Esophagus squamous epithelium (tissue), 5 donors: ENCODE measurements around the gene ACAT2. TPM values are rescaled to one million over a fixed set of nuclear protein-coding genes. Genes with fewer than 3 reads are reported as not detected.
"Not testable (repeated sequence)": the region's sequence is repeated elsewhere in the genome, so short reads cannot be mapped to it uniquely, and the experiment has no call there.

ENCODE experiments used
- DNase-seq: peaks from one replicate; lab custom pipeline; 2025; lab: John Stamatoyannopoulos, UW
- H3K27ac ChIP-seq, 4 donors: fragments of 200-600 bp; sonication (generic); one replicate each; pipeline ENCODE4 v1.5.1; 2016 to 2019; ENCODE audit warnings: mild to moderate bottlenecking in 1 of 4
- H3K27me3 ChIP-seq, 4 donors: fragments of 200-600 bp; sonication (generic); 1 replicate in 3 of 4; 2 replicates in 1 of 4; pipeline versions ENCODE4 v1.5.1 to v1.6.0; 2017 to 2021; ENCODE audit warnings: antibody characterized with exemption in 1 of 4
- H3K36me3 ChIP-seq, 3 donors: fragments of 200-600 bp; sonication (generic); one replicate each; pipeline ENCODE4 v1.5.1; 2016 to 2019
- H3K4me1 ChIP-seq, 3 donors: fragments of 200-600 bp; sonication (generic); one replicate each; pipeline ENCODE4 v1.5.1; 2017 to 2019
- H3K4me3 ChIP-seq, 4 donors: fragments of 200-600 bp; sonication (generic); 1 replicate in 3 of 4; 2 replicates in 1 of 4; pipeline ENCODE4 v1.5.1; 2016 to 2019; ENCODE audit warnings: mild to moderate bottlenecking in 2 of 4, moderate library complexity in 1 of 4
- H3K9me3 ChIP-seq, 3 donors: fragments of 200-600 bp; sonication (generic); one replicate each; pipeline ENCODE4 v1.5.1; 2016 to 2019
- POLR2A ChIP-seq, 4 donors: fragments of 450-650 bp; IDR thresholded peaks; one replicate each; pipeline ENCODE4 v1.6.1; 2017; ENCODE audit warnings: antibody characterized with exemption in 4 of 4, mild to moderate bottlenecking in 4 of 4, moderate library complexity in 3 of 4
- WGBS, 2 donors: methylation state at CpG; one replicate each; pipeline ENCODE4 v1.1.5; 2018; 5-methylcytosine and 5-hydroxymethylcytosine counted together
- intact Hi-C: fragments of 100-400 bp; cut with DNase I; formaldehyde crosslinking; loops from one replicate; pipeline ENCODE4 v1.15.0; 2022
- total RNA-seq, 4 donors: library from RNA; depleted of rRNA; stranded (reverse); fragments of >200 nt; gene quantifications; one replicate each; pipeline ENCODE4 v1.1.0, GENCODE V29; 2016
- TF ChIP-seq, protein P1 (sequence below), 6 experiments: fragments of 450-650 bp in 4 of 6; fragments of 200-600 bp in 2 of 6; sonication (generic) in 2 of 6; IDR thresholded peaks; one replicate each; pipeline ENCODE4 v1.5.1; 2016 to 2019; ENCODE audit warnings: antibody characterized with exemption in 6 of 6, mild to moderate bottlenecking in 4 of 6, moderate library complexity in 4 of 6
- donor health status: DM: yes; HTN: yes; CAD: no.

ACAT2 gene
- total RNA-seq, 4 donors from 2014 or later, result 24.9 to 56.8 (median 40.8) TPM

DNA sequence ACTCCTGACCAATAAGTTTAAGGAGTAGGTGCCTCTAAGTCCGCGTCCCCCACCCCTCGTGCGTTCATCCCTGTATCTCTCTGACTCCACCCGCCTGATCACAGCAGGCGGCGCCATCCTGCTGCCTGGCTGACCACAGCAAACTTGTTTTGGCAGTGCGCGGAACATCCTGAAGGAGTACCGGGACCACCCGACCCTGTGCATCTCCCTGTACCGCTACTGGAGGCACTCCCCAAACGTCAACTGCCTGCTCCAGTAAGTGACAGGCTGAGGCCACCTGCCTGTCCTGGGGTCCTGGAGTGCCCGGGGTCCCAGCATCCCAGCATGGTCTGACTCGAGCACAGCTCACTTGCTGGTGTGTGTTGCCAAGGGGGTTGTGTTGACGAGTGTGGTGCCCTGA lies 57.3 kb downstream of the ACAT2 start:
- WGBS, 2 donors, result 100% methylated on average over 2 to 3 of the region's 16 CpGs
- H3K27me3 ChIP-seq, result peaks cover 0 to 9% (median 0%) of the 10 kb centered on the region in 4 donors
- DNase-seq, result no peak
- no peak overlapping the region for H3K4me3 ChIP-seq
- TF ChIP-seq POLR2A (IDR thresholded peaks at IDR 0.05), result no peak
- TF ChIP-seq, protein P1, sequence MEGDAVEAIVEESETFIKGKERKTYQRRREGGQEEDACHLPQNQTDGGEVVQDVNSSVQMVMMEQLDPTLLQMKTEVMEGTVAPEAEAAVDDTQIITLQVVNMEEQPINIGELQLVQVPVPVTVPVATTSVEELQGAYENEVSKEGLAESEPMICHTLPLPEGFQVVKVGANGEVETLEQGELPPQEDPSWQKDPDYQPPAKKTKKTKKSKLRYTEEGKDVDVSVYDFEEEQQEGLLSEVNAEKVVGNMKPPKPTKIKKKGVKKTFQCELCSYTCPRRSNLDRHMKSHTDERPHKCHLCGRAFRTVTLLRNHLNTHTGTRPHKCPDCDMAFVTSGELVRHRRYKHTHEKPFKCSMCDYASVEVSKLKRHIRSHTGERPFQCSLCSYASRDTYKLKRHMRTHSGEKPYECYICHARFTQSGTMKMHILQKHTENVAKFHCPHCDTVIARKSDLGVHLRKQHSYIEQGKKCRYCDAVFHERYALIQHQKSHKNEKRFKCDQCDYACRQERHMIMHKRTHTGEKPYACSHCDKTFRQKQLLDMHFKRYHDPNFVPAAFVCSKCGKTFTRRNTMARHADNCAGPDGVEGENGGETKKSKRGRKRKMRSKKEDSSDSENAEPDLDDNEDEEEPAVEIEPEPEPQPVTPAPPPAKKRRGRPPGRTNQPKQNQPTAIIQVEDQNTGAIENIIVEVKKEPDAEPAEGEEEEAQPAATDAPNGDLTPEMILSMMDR (IDR thresholded peaks at IDR 0.05), result no peak
- no peaks in the 10 kb centered on the region for H3K9me3 ChIP-seq
- H3K27ac ChIP-seq, result no peak overlapping the region
- H3K4me1 ChIP-seq, result no peaks in the 10 kb centered on the region
- intact Hi-C loops, result no loop called here
- no peaks in the 10 kb centered on the region for H3K36me3 ChIP-seq

DNA sequence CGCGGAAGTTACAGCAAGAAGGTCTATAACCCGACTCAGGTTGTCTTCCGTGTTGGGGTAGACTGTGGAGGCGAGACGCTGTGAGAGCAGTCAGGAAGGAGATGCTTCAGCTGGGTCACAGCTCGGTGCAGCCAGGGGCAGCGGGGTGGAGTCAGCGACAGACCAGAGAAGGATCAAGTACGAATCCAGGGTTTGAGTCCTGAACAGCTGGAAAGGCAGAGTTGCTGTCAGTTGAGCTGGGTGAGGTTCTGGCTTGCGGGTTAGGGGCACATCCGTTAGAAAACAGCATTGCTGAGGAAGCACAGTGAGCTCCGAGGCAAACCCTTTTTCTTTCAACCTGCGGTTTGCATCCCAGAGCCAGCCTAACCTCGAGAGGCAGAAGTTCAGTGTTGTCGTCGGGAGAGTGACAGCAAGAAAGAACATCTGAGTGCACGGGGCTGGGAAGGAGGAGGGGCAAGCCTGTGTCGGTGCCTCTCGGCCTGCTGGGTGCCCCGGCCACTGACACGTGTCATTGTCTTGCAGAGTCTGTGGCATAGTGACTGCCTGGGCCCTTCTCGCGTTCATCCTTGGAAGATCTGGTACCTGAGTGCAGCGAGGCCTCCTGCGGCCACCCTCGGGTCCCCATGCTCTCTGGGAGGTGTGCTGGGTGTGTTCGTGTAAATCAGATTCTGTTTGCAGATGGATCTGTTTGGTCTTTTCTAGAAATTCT lies 58.2 kb downstream of the ACAT2 start:
- Histone ChIP-seq H3K4me1 (no peaks in the 10 kb centered on the region), H3K36me3 (no peaks in the 10 kb centered on the region), H3K27me3 (peaks cover 0 to 9% (median 0%) of the 10 kb centered on the region in 4 donors), H3K27ac (no peak overlapping the region), H3K4me3 (no peak overlapping the region), H3K9me3 (no peaks in the 10 kb centered on the region)
- DNase-seq, result no peak
- 54 to 82% methylated on average over 18 to 20 of the region's 28 CpGs for WGBS, 2 donors
- TF ChIP-seq, protein P1 (IDR thresholded peaks at IDR 0.05), result no peak
- TF ChIP-seq POLR2A (IDR thresholded peaks at IDR 0.05), result no peak
- intact Hi-C loops, result no loop called here

DNA sequence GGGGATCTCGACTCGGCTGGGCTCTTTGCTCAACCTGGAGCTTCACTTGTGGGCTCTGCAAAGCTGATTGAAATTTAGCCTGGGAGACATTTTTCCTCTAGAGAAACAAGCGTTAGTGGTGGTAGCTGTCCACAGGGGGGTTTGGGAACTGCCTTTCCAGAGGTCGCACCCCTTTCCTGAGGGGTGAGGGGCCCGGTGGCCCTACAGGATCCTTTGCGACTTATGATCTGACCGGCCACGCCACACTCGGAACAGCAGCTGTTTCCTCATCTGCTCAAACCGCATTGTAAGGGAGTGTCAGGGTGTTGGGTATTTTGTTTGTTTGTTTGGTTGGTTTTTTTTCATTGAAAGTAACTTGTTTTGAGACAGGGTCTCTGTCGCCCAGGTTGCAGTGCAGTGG lies 59.3 kb downstream of the ACAT2 start:
- intact Hi-C loops, result no loop called here
- TF ChIP-seq, protein P1 (IDR thresholded peaks at IDR 0.05), result no peak
- TF ChIP-seq POLR2A (IDR thresholded peaks at IDR 0.05), result no peak
- 72 to 78% methylated on average over 8 of the region's 11 CpGs for WGBS, 2 donors

DNA sequence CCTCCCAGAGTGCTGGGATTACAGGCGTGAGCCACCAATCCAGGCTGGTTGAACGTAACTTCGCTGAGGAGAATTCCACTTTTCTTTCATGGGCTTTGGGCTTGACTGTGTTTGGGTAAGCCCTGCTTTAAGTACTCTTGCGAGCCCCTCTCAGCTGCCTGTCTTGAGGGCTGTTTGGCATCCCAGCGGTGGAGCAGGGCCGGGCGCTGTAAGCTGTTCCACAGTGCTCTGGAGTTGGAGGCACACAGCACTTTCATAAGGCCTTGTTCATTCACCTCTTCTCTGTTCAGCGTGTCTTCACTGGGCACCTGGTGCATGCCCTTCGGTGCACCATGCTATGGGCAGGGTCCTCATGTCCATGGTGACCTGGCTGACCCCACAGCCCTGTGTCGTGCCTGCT lies 59.9 kb downstream of the ACAT2 start:
- no peak overlapping the region for H3K4me3 ChIP-seq
- DNase-seq, result no peak
- H3K27ac ChIP-seq, result no peak overlapping the region
- H3K9me3 ChIP-seq, result no peaks in the 10 kb centered on the region
- no peaks in the 10 kb centered on the region for H3K36me3 ChIP-seq
- TF ChIP-seq POLR2A (IDR thresholded peaks at IDR 0.05), result no peak
- TF ChIP-seq, protein P1 (IDR thresholded peaks at IDR 0.05), result no peak
- peaks cover 0 to 9% (median 0%) of the 10 kb centered on the region in 4 donors for H3K27me3 ChIP-seq
- WGBS, 2 donors, result 72 to 100% methylated on average over 2 to 4 of the region's 10 CpGs
- intact Hi-C loops, result no loop called here
- no peaks in the 10 kb centered on the region for H3K4me1 ChIP-seq

More for the DNA sequence above, 59.3 kb downstream of the ACAT2 start:
- no peaks in the 10 kb centered on the region for H3K36me3 ChIP-seq
- H3K4me1 ChIP-seq, result no peaks in the 10 kb centered on the region
- H3K27me3 ChIP-seq, result peaks cover 0 to 9% (median 0%) of the 10 kb centered on the region in 4 donors
- no peaks in the 10 kb centered on the region for H3K9me3 ChIP-seq
- no peak overlapping the region for H3K4me3 ChIP-seq
- no peak overlapping the region for H3K27ac ChIP-seq
- DNase-seq, result no peak

DNA sequence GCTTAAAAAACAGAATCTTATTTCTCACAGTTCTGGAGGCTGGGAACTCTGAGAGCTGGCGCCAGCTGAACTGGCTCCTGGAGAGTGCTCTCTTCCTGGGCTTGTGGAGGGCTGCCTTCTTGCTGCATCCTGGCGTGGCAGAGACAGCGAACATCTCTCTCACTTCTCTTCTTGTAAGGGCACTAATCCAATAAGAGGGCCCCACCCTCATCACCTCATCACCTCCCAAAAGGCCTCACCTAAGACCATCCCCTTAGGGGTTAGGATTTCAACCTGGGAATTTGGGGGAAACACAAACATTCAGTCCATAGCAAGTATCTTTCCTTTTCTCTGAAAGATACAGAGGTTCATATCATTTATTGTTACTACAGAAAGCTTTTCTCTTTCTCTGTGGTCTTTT lies 62.1 kb downstream of the ACAT2 start:
- no peaks in the 10 kb centered on the region for H3K9me3 ChIP-seq
- H3K36me3 ChIP-seq, result no peaks in the 10 kb centered on the region
- intact Hi-C loops, result no loop called here
- H3K27me3 ChIP-seq, result peaks cover 0 to 7% (median 0%) of the 10 kb centered on the region in 4 donors
- no peaks in the 10 kb centered on the region for H3K4me1 ChIP-seq
- H3K27ac ChIP-seq, result no peak overlapping the region
- DNase-seq, result no peak
- TF ChIP-seq, protein P1 (IDR thresholded peaks at IDR 0.05), result no peak
- TF ChIP-seq POLR2A (IDR thresholded peaks at IDR 0.05), result no peak
- no peak overlapping the region for H3K4me3 ChIP-seq
- WGBS, 2 donors, result 83 to 90% methylated on average over 3 of the region's 3 CpGs

DNA sequence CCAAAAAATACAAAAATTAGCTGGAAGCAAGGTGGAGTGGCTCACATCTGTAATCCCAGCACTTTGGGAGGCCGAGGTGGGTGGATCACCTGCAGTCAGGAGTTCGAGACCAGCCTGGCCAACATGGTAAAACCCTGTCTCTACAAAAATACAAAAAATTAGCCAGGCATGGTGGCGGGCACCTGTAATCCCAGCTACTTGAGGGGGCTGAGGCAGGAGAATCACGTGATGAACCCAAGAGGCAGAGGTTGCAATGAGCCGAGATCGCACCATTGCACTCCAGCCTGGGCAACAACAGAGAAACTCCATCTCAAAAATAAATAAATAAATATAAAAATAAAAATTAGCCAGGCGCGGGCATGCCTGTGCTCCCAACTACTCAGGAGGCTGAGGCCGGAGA lies 62.8 kb downstream of the ACAT2 start:
- WGBS, 2 donors, result 88 to 94% methylated on average over 9 of the region's 9 CpGs
- H3K27ac ChIP-seq, H3K9me3 ChIP-seq, DNase-seq, H3K4me1 ChIP-seq, H3K4me3 ChIP-seq, H3K36me3 ChIP-seq, H3K27me3 ChIP-seq, intact Hi-C loops: not testable (repeated sequence)
